Cardiac muscle cell (in vitro differentiated cells and primary cell): Measurements from ENCODE around the gene LRTM2. TPM values are rescaled to one million over a fixed set of nuclear protein-coding genes. Genes with fewer than 3 reads are reported as not detected.

ENCODE experiments used
- DNase-seq, 2 donors: peaks; one replicate each; pipeline versions ENCODE4 v3.0.0 to v3.0.0-alpha.2; 2010 to 2017; ENCODE audit warnings: low read depth in 1 of 2, low spot score in 1 of 2
- H3K27ac ChIP-seq: fragments of 200-600 bp; sonication (generic); 2 replicates; pipeline ENCODE4 v1.5.1; 2016
- H3K27me3 ChIP-seq: fragments of 200-600 bp; sonication (generic); 2 replicates; pipeline ENCODE4 v1.6.0; 2016; ENCODE audit warnings: control low read depth
- H3K36me3 ChIP-seq: fragments of 200-600 bp; sonication (generic); 2 replicates; pipeline ENCODE4 v1.5.1; 2016; ENCODE audit warnings: control low read depth
- H3K4me1 ChIP-seq: fragments of 200-600 bp; sonication (generic); 2 replicates; pipeline ENCODE4 v1.8.1; 2017; ENCODE audit warnings: low read depth, mild to moderate bottlenecking, mixed run types
- H3K4me3 ChIP-seq: fragments of 200-600 bp; sonication (generic); 2 replicates; pipeline ENCODE4 v1.5.1; 2016; ENCODE audit warnings: mild to moderate bottlenecking
- H3K9me3 ChIP-seq: fragments of 200-600 bp; sonication (generic); 2 replicates; pipeline ENCODE4 v1.5.1; 2017; ENCODE audit warnings: low read depth, mild to moderate bottlenecking, control low read depth
- CTCF ChIP-seq: IDR thresholded peaks from 2 replicates; pipeline ENCODE4 v1.5.1; 2012; ENCODE audit warnings: low read depth, mild to moderate bottlenecking, low read length
- polyA plus RNA-seq: library from polyadenylated mRNA; unstranded; fragments of >200 nt; fragmentation: Nextera tagmentation; extraction: Ambion mirVana; gene quantifications from 2 replicates; pipeline ENCODE4 v1.2.1, GENCODE V29; 2016
- total RNA-seq: library from RNA; depleted of rRNA; stranded (reverse); fragments of >200 nt; gene quantifications from 2 replicates; pipeline ENCODE4 v1.2.3, GENCODE V29; 2016

LRTM2 gene
- total and polyA plus RNA-seq, 2 experiments from 2014 or later = not detected

- Histone ChIP-seq H3K27ac (no peak overlapping the region), H3K4me1 (no peaks in the 10 kb centered on the region), H3K36me3 (no peaks in the 10 kb centered on the region), H3K9me3 (no peaks in the 10 kb centered on the region), H3K4me3 (no peak overlapping the region), H3K27me3 (no peaks in the 10 kb centered on the region)
- DNase-seq = no peak
- no peak for TF ChIP-seq CTCF
Measured at GRCh38 chr12:1845427-1845826, 25.1 kb downstream of the LRTM2 start.

- no peaks in the 10 kb centered on the region for H3K27me3 ChIP-seq
- H3K9me3 ChIP-seq = no peaks in the 10 kb centered on the region
- H3K4me1 ChIP-seq = no peaks in the 10 kb centered on the region
- no peak overlapping the region for H3K4me3 ChIP-seq
- no peak overlapping the region for H3K27ac ChIP-seq
- no peaks in the 10 kb centered on the region for H3K36me3 ChIP-seq
- no peak for TF ChIP-seq CTCF
- no peak for DNase-seq
Measured at GRCh38 chr12:1845886-1846285, 25.5 kb downstream of the LRTM2 start.

GRCh38 chr12:1846421-1847405, 26.3 kb downstream of the LRTM2 start:
- DNase-seq = no peak
- Histone ChIP-seq H3K36me3 (no peaks in the 10 kb centered on the region), H3K4me3 (no peak overlapping the region), H3K27ac (no peak overlapping the region), H3K9me3 (no peaks in the 10 kb centered on the region), H3K27me3 (no peaks in the 10 kb centered on the region), H3K4me1 (no peaks in the 10 kb centered on the region)
- TF ChIP-seq CTCF = no peak

- Histone ChIP-seq H3K9me3 (no peaks in the 10 kb centered on the region), H3K36me3 (no peaks in the 10 kb centered on the region), H3K27me3 (no peaks in the 10 kb centered on the region), H3K27ac (no peak overlapping the region), H3K4me1 (no peaks in the 10 kb centered on the region), H3K4me3 (no peak overlapping the region)
- no peak for DNase-seq
- TF ChIP-seq CTCF = no peak
Measured at GRCh38 chr12:1847411-1847810, 27.0 kb downstream of the LRTM2 start.

- no peaks in the 10 kb centered on the region for H3K36me3 ChIP-seq
- no peak for DNase-seq
- H3K27ac ChIP-seq = no peak overlapping the region
- H3K4me3 ChIP-seq = no peak overlapping the region
- no peaks in the 10 kb centered on the region for H3K27me3 ChIP-seq
- TF ChIP-seq CTCF = no peak
- H3K4me1 ChIP-seq = no peaks in the 10 kb centered on the region
- no peaks in the 10 kb centered on the region for H3K9me3 ChIP-seq
Measured at GRCh38 chr12:1848146-1848545, 27.8 kb downstream of the LRTM2 start.
